ENCODE measurements around the gene AK5.

Gene AK5

DNA sequence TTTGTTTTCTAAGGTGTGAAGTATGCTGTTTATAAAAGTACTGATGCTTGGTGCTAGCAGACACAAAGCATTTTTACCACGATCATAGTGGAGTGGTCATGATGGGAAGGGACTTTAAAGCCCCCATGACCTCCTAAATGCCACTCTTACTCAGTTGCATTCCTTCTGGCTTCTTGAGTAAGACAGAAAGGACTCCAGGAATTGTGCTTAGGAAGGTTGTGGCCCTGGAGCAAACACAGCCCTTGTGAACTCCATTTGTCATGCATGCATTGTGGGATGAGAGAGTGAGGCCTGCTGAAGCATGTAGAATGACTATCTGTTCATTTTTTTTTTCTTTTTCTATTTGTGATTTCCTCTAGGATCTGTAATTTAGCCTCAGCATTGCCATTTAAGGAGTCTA is 34.2 kb downstream of the AK5 start:
- Histone ChIP-seq H3K4me2 (ENCODE audit: low read length) (no peak overlapping the region), H3K27ac (ENCODE audit: low read depth, low read length) (no peak overlapping the region)
- no peak for TF ChIP-seq EZH2phosphoT487 (IDR thresholded peaks at IDR 0.05; ENCODE audit: borderline replicate concordance, low read length)
- TF ChIP-seq, protein P1, sequence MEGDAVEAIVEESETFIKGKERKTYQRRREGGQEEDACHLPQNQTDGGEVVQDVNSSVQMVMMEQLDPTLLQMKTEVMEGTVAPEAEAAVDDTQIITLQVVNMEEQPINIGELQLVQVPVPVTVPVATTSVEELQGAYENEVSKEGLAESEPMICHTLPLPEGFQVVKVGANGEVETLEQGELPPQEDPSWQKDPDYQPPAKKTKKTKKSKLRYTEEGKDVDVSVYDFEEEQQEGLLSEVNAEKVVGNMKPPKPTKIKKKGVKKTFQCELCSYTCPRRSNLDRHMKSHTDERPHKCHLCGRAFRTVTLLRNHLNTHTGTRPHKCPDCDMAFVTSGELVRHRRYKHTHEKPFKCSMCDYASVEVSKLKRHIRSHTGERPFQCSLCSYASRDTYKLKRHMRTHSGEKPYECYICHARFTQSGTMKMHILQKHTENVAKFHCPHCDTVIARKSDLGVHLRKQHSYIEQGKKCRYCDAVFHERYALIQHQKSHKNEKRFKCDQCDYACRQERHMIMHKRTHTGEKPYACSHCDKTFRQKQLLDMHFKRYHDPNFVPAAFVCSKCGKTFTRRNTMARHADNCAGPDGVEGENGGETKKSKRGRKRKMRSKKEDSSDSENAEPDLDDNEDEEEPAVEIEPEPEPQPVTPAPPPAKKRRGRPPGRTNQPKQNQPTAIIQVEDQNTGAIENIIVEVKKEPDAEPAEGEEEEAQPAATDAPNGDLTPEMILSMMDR (IDR thresholded peaks at IDR 0.05; ENCODE audit: low read depth, low read length, poor library complexity, severe bottlenecking): no peak

DNA sequence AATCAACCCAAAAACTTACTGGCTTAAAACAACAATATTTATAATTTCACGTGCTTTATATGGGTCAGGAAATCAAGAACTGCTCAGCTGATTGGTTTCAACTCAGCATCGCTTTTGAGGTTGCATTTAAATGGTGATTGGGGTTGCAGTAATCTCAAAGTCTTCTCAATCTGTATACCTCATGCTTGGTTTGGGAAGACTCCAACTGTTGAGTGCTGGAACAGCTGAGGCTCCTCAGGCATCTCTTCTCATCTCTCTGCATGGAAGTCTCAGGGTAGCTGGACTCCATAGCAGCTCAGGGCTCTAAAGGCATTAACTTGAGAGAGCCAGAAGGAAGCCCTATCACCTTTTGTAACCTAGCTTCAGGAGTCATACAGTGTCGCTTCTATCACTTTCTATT is 35.1 kb downstream of the AK5 start:
- Histone ChIP-seq H3K4me1 (ENCODE audit: control insufficient read depth, low read length) (0 out of 2 replicates have a peak, but pooled peaks cover 3% of the 10 kb centered on the region), H3K4me2 (ENCODE audit: low read length) (no peak overlapping the region), H3K9me3 (ENCODE audit: control insufficient read depth, insufficient read depth, low read length) (no peaks in the 10 kb centered on the region), H3K4me3 (ENCODE audit: low read length) (no peak overlapping the region), H3K27ac (ENCODE audit: low read depth, low read length) (no peak overlapping the region), H3K27me3 (ENCODE audit: control insufficient read depth, low read length) (no peaks in the 10 kb centered on the region), H3F3A (ENCODE audit: control insufficient read depth, insufficient read depth) (no peaks in the 10 kb centered on the region), H4K20me1 (ENCODE audit: control insufficient read depth, insufficient read depth, low read depth, low read length) (no peaks in the 10 kb centered on the region), H3K9me2 (replicated peaks; ENCODE audit: control insufficient read depth, low read length) (no peaks in the 10 kb centered on the region), H3K36me3 (ENCODE audit: control insufficient read depth, low read length) (no peaks in the 10 kb centered on the region), H3K79me2 (ENCODE audit: control insufficient read depth, low read length) (no peaks in the 10 kb centered on the region)
- TF ChIP-seq, protein P1 (IDR thresholded peaks at IDR 0.05; ENCODE audit: low read depth, low read length, poor library complexity, severe bottlenecking): no peak
- no peak for TF ChIP-seq EZH2phosphoT487 (IDR thresholded peaks at IDR 0.05; ENCODE audit: borderline replicate concordance, low read length)

More for the DNA sequence above, 34.2 kb downstream of the AK5 start:
- H3K4me1 ChIP-seq (ENCODE audit: control insufficient read depth, low read length): peaks cover 5% of the 10 kb centered on the region
- no peaks in the 10 kb centered on the region for H4K20me1 ChIP-seq (ENCODE audit: control insufficient read depth, insufficient read depth, low read depth, low read length)
- H3K27me3 ChIP-seq (ENCODE audit: control insufficient read depth, low read length): no peaks in the 10 kb centered on the region
- no peaks in the 10 kb centered on the region for H3K36me3 ChIP-seq (ENCODE audit: control insufficient read depth, low read length)
- H3K4me3 ChIP-seq (ENCODE audit: low read length): no peak overlapping the region
- no peaks in the 10 kb centered on the region for H3K9me3 ChIP-seq (ENCODE audit: control insufficient read depth, insufficient read depth, low read length)
- no peaks in the 10 kb centered on the region for H3F3A ChIP-seq (ENCODE audit: control insufficient read depth, insufficient read depth)
- no peaks in the 10 kb centered on the region for H3K9me2 ChIP-seq (replicated peaks; ENCODE audit: control insufficient read depth, low read length)
- H3K79me2 ChIP-seq (ENCODE audit: control insufficient read depth, low read length): no peaks in the 10 kb centered on the region

DNA sequence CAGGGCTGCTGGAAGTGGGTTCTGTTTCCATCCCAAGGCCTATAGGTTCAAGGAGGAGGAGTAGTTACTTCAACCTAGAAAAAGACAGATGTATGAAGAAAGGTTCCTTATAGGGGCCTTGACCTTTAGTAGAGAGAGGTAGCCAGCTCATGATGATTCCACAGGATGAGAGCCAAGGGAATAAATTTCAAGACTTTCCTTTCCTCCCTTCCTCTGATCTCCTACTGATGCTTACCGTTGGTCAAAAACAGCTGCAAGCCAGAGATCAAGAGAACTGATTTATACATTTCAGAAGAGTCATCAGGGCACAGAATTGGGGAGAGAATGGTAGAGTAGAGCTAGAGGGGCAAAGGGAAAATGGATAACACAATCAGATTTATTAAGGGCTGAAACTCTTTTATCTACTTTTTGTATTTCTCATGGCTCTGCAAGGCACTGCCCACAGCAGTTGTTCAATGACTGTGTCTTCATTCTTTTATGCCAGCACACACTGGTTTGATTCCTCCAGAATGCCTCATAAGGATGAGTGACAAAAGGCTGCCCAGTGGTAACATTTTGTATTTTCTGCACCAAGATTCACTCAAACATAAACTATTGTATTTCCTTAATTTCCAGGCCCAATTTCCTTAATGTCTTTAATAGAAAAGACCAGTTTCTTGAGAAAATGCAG is 37.4 kb downstream of the AK5 start:
- TF ChIP-seq, protein P1 (IDR thresholded peaks at IDR 0.05; ENCODE audit: low read depth, low read length, poor library complexity, severe bottlenecking): no peak
- no peak for TF ChIP-seq EZH2phosphoT487 (IDR thresholded peaks at IDR 0.05; ENCODE audit: borderline replicate concordance, low read length)
- H3K4me1 ChIP-seq (ENCODE audit: control insufficient read depth, low read length): no peaks in the 10 kb centered on the region
- no peaks in the 10 kb centered on the region for H3K79me2 ChIP-seq (ENCODE audit: control insufficient read depth, low read length)
- H3F3A ChIP-seq (ENCODE audit: control insufficient read depth, insufficient read depth): no peaks in the 10 kb centered on the region
- H4K20me1 ChIP-seq (ENCODE audit: control insufficient read depth, insufficient read depth, low read depth, low read length): no peaks in the 10 kb centered on the region
- H3K4me2 ChIP-seq (ENCODE audit: low read length): no peak overlapping the region
- no peaks in the 10 kb centered on the region for H3K9me3 ChIP-seq (ENCODE audit: control insufficient read depth, insufficient read depth, low read length)
- H3K36me3 ChIP-seq (ENCODE audit: control insufficient read depth, low read length): no peaks in the 10 kb centered on the region
- no peaks in the 10 kb centered on the region for H3K9me2 ChIP-seq (replicated peaks; ENCODE audit: control insufficient read depth, low read length)
- no peaks in the 10 kb centered on the region; the same call in 1 of the 2 replicates for H3K27me3 ChIP-seq (ENCODE audit: control insufficient read depth, low read length)
- no peak overlapping the region for H3K27ac ChIP-seq (ENCODE audit: low read depth, low read length)
- H3K4me3 ChIP-seq (ENCODE audit: low read length): no peak overlapping the region
